Neuron (in vitro differentiated cells): ENCODE measurements around the gene EIF5A.

Source experiments
- H2AFZ ChIP-seq: one replicate; pipeline ENCODE4 v1.6.1; 2013; ENCODE audit warnings: low read depth, mild to moderate bottlenecking, inconsistent platforms, low read length, moderate library complexity
- H3K27me3 ChIP-seq: one replicate; pipeline ENCODE4 v1.6.1; 2013; ENCODE audit warnings: low read length; ENCODE audit not compliant: insufficient read depth
- H3K36me3 ChIP-seq: one replicate; pipeline ENCODE4 v1.6.1; 2013; ENCODE audit warnings: low read length; ENCODE audit not compliant: insufficient read depth
- H3K4me1 ChIP-seq: one replicate; pipeline ENCODE4 v1.6.1; 2013; ENCODE audit warnings: low read length; ENCODE audit not compliant: insufficient read depth
- H3K4me3 ChIP-seq: 2 replicates; pipeline ENCODE4 v1.5.1; 2013; ENCODE audit warnings: mild to moderate bottlenecking, low read length, moderate library complexity
- H3K9me3 ChIP-seq: one replicate; pipeline ENCODE4 v1.6.1; 2013; ENCODE audit warnings: low read length

Gene EIF5A

GRCh38 chr17:7354262-7354843 is 46.9 kb downstream of the EIF5A start:
- no peak overlapping the region for H2AFZ ChIP-seq
- H3K27me3 ChIP-seq: no peaks in the 10 kb centered on the region
- peak overlapping the region; percentile 0 for H3K4me3 ChIP-seq
- H3K4me1 ChIP-seq: peaks cover 57% of the 10 kb centered on the region
- no peaks in the 10 kb centered on the region for H3K9me3 ChIP-seq
- no peaks in the 10 kb centered on the region for H3K36me3 ChIP-seq

GRCh38 chr17:7355053-7355452 is 47.6 kb downstream of the EIF5A start, which contains the start of gene TMEM95:
TMEM95 (plus strand) TSS chr17:7355156; CDS start chr17:7355205, 49 bp downstream.
- Histone ChIP-seq H3K27me3 (no peaks in the 10 kb centered on the region), H3K4me1 (peaks cover 50% of the 10 kb centered on the region), H3K36me3 (no peaks in the 10 kb centered on the region), H3K4me3 (peak within 1 kb of the TSS; percentile 0), H2AFZ (no peak within 1 kb of the TSS), H3K9me3 (no peaks in the 10 kb centered on the region)

- Histone ChIP-seq H3K9me3 (no peaks in the 10 kb centered on the region), H3K4me3 (no peak overlapping the region), H3K36me3 (no peaks in the 10 kb centered on the region), H3K27me3 (no peaks in the 10 kb centered on the region), H3K4me1 (peaks cover 47% of the 10 kb centered on the region), H2AFZ (no peak overlapping the region)
These were observed 48.1 kb downstream of the EIF5A start for GRCh38 chr17:7355573-7355972.

GRCh38 chr17:7356072-7356549 is 48.7 kb downstream of the EIF5A start:
- Histone ChIP-seq H2AFZ (no peak overlapping the region), H3K27me3 (no peaks in the 10 kb centered on the region), H3K36me3 (no peaks in the 10 kb centered on the region), H3K4me1 (peaks cover 43% of the 10 kb centered on the region), H3K9me3 (no peaks in the 10 kb centered on the region), H3K4me3 (no peak overlapping the region)

GRCh38 chr17:7356756-7357155 is 49.3 kb downstream of the EIF5A start:
- no peak overlapping the region for H2AFZ ChIP-seq
- H3K4me3 ChIP-seq: no peak overlapping the region
- H3K27me3 ChIP-seq: no peaks in the 10 kb centered on the region
- H3K4me1 ChIP-seq: peaks cover 40% of the 10 kb centered on the region
- H3K36me3 ChIP-seq: no peaks in the 10 kb centered on the region
- H3K9me3 ChIP-seq: no peaks in the 10 kb centered on the region

GRCh38 chr17:7357381-7357780 is 50.0 kb downstream of the EIF5A start:
- Histone ChIP-seq H3K4me3 (no peak overlapping the region), H3K27me3 (no peaks in the 10 kb centered on the region), H3K9me3 (no peaks in the 10 kb centered on the region)

GRCh38 chr17:7361906-7362305 is 54.5 kb downstream of the EIF5A start:
- H3K27me3 ChIP-seq: no peaks in the 10 kb centered on the region

More at GRCh38 chr17:7357381-7357780, 50.0 kb downstream of the EIF5A start:
- H3K36me3 ChIP-seq: no peaks in the 10 kb centered on the region
- H2AFZ ChIP-seq: no peak overlapping the region
- H3K4me1 ChIP-seq: peaks cover 40% of the 10 kb centered on the region

More at GRCh38 chr17:7361906-7362305, 54.5 kb downstream of the EIF5A start:
- Histone ChIP-seq H3K36me3 (no peaks in the 10 kb centered on the region), H3K4me1 (no peaks in the 10 kb centered on the region), H2AFZ (no peak overlapping the region), H3K9me3 (no peaks in the 10 kb centered on the region), H3K4me3 (no peak overlapping the region)
